BJ (cell line): Measurements from ENCODE around the gene KRT72. TPM values are rescaled to one million over a fixed set of nuclear protein-coding genes. Genes with fewer than 3 reads are reported as not detected.

Experiments used
- CTCF ChIA-PET: fragments of 350-600 bp; formaldehyde crosslinking; extraction: SDS; loops from one replicate; lab custom pipeline; 2021; ENCODE audit warnings: antibody characterized with exemption, inconsistent platforms; lab: Yijun Ruan, JAX
- POLR2A ChIA-PET: fragments of 300-600 bp; sonication (Branson Sonifier 250); formaldehyde crosslinking; extraction: SDS; loops from one replicate; lab custom pipeline; 2021; ENCODE audit warnings: antibody characterized with exemption; lab: Charles Lee
- DNase-seq: peaks from one replicate; pipeline ENCODE4 v3.0.0-alpha.2; 2011; ENCODE audit warnings: low read depth
- H3K27me3 ChIP-seq: 2 replicates; pipeline ENCODE4 v1.6.0; 2011; ENCODE audit warnings: low read length; ENCODE audit not compliant: control insufficient read depth, insufficient read depth
- H3K36me3 ChIP-seq: 2 replicates; pipeline ENCODE4 v1.5.1; 2011; ENCODE audit warnings: low read length; ENCODE audit not compliant: control insufficient read depth, insufficient read depth
- H3K4me3 ChIP-seq: 2 replicates; pipeline ENCODE4 v1.5.1; 2011; ENCODE audit warnings: low read depth, mild to moderate bottlenecking, control low read depth, low read length
- polyA plus RNA-seq: library from polyadenylated mRNA; depleted of rRNA; stranded (reverse); fragments of >200 nt; gene quantifications from 2 replicates; pipeline ENCODE4 v1.2.3, GENCODE V29; 2011
- TF ChIP-seq, protein P1 (sequence below): IDR thresholded peaks from 2 replicates; pipeline ENCODE4 v1.5.1; 2011; ENCODE audit warnings: low read depth, mild to moderate bottlenecking, control low read depth, inconsistent platforms, low read length, moderate library complexity; ENCODE audit not compliant: insufficient read depth

KRT72 gene
- polyA plus RNA-seq, 1 experiment = not detected

DNA sequence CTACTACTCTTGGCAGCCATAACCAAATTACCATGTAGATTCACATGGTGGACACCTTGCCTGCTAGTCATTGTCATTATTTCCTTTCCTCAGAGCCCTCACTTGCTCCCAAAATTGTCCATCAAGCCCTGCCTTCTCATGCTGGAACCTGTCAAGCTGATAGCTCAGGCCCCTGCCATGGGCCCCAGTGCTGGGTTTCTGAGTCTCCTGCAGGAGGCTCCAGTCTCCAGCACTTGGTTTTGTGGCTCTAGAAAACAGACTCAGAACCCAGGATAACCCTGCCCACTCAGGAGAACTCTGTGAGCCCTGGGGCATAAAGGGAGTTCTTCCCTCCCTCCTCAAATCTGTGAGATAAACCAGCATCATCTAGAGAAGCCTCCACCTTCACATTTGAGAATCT is 59.1 kb downstream of the KRT72 start:
- no peak for DNase-seq
- TF ChIP-seq, protein P1, sequence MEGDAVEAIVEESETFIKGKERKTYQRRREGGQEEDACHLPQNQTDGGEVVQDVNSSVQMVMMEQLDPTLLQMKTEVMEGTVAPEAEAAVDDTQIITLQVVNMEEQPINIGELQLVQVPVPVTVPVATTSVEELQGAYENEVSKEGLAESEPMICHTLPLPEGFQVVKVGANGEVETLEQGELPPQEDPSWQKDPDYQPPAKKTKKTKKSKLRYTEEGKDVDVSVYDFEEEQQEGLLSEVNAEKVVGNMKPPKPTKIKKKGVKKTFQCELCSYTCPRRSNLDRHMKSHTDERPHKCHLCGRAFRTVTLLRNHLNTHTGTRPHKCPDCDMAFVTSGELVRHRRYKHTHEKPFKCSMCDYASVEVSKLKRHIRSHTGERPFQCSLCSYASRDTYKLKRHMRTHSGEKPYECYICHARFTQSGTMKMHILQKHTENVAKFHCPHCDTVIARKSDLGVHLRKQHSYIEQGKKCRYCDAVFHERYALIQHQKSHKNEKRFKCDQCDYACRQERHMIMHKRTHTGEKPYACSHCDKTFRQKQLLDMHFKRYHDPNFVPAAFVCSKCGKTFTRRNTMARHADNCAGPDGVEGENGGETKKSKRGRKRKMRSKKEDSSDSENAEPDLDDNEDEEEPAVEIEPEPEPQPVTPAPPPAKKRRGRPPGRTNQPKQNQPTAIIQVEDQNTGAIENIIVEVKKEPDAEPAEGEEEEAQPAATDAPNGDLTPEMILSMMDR = no peak
- ChIA-PET POLR2A (no interaction called here), CTCF (interaction anchor here (1.2 kb wide), 1 partner anchor 323 kb away, joined by 3 read pairs; no protein-coding TSS in a partner anchor)
- Histone ChIP-seq H3K36me3 (no peaks in the 10 kb centered on the region), H3K4me3 (no peak overlapping the region), H3K27me3 (peaks cover 8% of the 10 kb centered on the region)

DNA sequence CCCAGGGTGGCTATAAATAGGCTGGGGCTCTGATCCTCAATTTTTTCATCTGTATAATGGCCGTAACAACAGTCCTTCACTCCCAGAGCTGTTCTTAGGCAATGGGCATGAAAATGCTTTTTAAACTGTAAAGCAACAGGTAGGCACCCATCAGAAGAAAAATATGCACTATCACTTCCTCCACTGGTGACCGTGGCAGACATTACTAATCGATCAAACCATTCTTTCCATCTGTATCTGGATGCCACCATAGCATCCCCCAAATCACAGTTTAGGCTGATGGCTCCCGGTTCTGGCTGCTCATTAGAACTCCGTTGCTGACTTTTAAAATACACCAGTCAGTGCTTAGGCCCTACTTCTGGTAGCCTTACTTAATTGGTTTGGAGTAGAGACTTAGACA is 59.6 kb downstream of the KRT72 start:
- no peaks in the 10 kb centered on the region for H3K36me3 ChIP-seq
- ChIA-PET POLR2A (no interaction called here), CTCF (interaction anchor here (1.2 kb wide), 1 partner anchor 324 kb away, joined by 3 read pairs; no protein-coding TSS in a partner anchor)
- peaks cover 8% of the 10 kb centered on the region for H3K27me3 ChIP-seq
- no peak overlapping the region for H3K4me3 ChIP-seq
- TF ChIP-seq, protein P1 = no peak
- no peak for DNase-seq

DNA sequence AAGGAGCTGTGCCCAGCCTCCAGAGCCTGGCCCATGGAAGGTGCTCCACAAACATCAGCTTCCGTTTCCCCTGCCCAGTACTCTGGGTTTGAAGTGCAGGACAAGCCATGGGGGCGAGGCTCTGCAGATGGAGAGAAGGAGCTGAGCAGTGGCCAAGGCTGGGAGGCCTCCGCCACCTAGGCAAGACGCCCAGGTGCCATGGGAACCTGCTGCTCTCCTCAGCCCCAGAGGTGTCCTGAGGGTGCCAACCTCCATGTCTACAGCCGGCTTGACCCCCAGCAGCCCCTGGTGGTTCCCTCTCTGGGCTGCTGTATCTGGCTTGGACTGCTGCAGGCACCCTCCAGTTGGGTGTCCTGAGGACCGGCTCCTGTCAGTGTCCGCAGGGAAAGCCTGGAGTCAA is 60.7 kb downstream of the KRT72 start:
- ChIA-PET CTCF (interaction anchor here (2.2 kb wide), 1 partner anchor 12 kb away, joined by 6 read pairs; the partner anchor contains the start of gene KRT71), POLR2A (no interaction called here)
- Histone ChIP-seq H3K4me3 (no peak overlapping the region), H3K36me3 (no peaks in the 10 kb centered on the region), H3K27me3 (peaks cover 8% of the 10 kb centered on the region)
- TF ChIP-seq, protein P1 = no peak
- DNase-seq = no peak

DNA sequence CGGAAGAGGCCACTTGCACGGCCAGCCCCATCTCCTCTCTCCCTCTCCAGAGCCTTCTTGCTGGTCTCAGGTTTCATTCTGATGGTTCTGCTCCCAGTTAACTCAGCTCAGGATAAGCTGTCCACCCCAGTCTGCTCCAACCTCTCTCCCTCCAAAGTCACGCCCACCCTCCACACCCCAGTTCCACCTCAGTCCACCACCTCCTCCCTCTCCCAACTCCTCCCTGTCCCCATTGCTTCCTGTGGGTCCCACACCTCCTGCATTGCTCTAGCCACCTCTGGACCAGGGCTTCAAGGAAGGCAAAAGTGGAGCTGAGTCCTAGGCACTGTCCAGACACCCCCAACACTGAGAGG is 61.5 kb downstream of the KRT72 start:
- no peak for DNase-seq
- Histone ChIP-seq H3K36me3 (no peaks in the 10 kb centered on the region), H3K27me3 (peaks cover 6% of the 10 kb centered on the region), H3K4me3 (no peak overlapping the region)
- POLR2A ChIA-PET = no interaction called here
- TF ChIP-seq, protein P1 = no peak
- CTCF ChIA-PET = interaction anchor here (0.6 to 2.2 kb wide), 5 partner anchors 12 to 340 kb away, joined by 3 to 6 read pairs (median 3); partner anchors contain the start of gene KRT71

DNA sequence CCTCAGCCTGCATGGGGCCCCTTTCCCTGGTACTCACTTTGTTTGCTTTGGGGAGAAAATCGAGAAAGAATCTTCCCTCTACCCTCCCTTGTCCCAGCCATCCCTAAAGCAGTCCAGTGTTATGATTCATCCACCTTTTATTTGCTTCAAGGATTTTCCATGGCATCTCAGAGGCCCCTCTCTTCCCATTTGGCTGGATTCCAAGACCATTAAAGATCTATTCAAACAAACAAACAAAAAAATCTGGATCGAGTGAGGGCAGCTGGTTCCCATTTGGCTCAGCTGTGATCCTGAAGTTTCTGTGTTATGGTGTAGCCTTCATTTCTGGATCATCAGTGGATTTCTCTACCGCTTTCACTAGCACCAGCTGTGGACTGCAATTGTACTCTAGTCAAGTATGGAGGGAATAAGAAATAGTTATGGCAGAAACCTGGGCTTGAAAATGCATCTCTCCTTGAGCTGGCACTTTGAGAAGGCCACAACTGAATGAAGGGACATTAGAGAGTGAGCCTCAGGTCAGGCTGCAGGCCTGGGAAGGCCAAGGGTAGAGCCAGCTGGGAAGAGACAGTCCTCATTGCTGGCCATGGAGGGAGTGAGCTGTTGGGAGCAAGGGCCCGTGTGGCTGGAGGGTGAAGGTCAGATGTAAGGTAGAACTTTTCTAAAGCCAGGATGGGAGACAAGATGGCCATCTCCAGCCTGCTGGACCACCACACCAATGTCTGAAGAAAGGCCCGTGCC is 62.0 kb downstream of the KRT72 start:
- TF ChIP-seq, protein P1 = no peak
- Histone ChIP-seq H3K27me3 (peaks cover 5% of the 10 kb centered on the region), H3K36me3 (no peaks in the 10 kb centered on the region), H3K4me3 (no peak overlapping the region)
- CTCF ChIA-PET = interaction anchor here (0.6 to 2.2 kb wide), 7 partner anchors 13 to 341 kb away, joined by 3 to 6 read pairs (median 3); partner anchors contain the start of gene KRT71
- DNase-seq = peak; percentile 77
- POLR2A ChIA-PET = no interaction called here
